ENCODE measurements around the gene PLEKHH3.

PLEKHH3 gene

DNA sequence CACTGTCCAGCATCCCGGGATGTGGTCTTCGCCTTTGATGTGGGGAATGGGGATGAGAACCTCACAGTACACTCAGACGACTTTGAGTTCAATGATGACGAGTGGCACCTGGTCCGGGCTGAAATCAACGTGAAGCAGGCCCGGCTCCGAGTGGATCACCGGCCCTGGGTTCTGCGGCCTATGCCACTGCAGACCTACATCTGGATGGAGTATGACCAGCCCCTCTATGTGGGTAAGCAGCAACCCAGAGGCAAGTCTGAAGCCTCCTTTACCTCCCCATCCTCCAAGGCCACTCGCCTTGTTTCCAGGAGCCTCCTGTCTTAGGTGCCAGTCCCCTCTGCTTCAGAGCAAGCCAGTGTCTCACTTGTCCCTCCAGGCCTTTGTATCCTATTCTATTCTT lies 15.7 kb upstream of the PLEKHH3 start:
- Histone ChIP-seq H3K14ac (ENCODE audit: low read length in 2 of 2) (no peak overlapping the region), H3K4ac (ENCODE audit: low read depth in 1 of 2, low read length in 2 of 2) (no peak overlapping the region), H2BK5ac (ENCODE audit: low read depth, low read length, poor library complexity, severe bottlenecking) (no peak overlapping the region), H2AK5ac (ENCODE audit: low read length, severe bottlenecking) (no peak overlapping the region), H3K27me3 (ENCODE audit: control insufficient read depth in 1 of 2, insufficient read depth in 1 of 2, low read length in 2 of 2) (no peaks in the 10 kb centered on the region), H2BK120ac (ENCODE audit: low read depth, low read length) (no peak overlapping the region), H3K4me1 (ENCODE audit: control insufficient read depth, insufficient read depth, low read depth, low read length) (no peaks in the 10 kb centered on the region), H2AFZ (ENCODE audit: low read depth, low read length) (no peak overlapping the region), H3K23ac (ENCODE audit: low read length in 2 of 2) (no peak overlapping the region), H3K9me3 (ENCODE audit: control insufficient read depth, low read length) (no peaks in the 10 kb centered on the region), H4K8ac (ENCODE audit: low read length) (peak overlapping the region; percentile 14), H3K27ac (ENCODE audit: low read length, poor library complexity, severe bottlenecking) (no peak overlapping the region), H3K36me3 (ENCODE audit: control insufficient read depth in 1 of 2, insufficient read depth in 2 of 2, low read depth in 1 of 2, low read length in 2 of 2) (peaks cover 69 to 91% of the 10 kb centered on the region in 2 experiments), H3K4me2 (ENCODE audit: low read length, poor library complexity, severe bottlenecking) (no peak overlapping the region), H3K9ac (ENCODE audit: low read length) (no peak overlapping the region), H3K79me1 (replicated peaks; ENCODE audit: low read length, poor library complexity, severe bottlenecking) (peaks cover 4% of the 10 kb centered on the region), H3K18ac (ENCODE audit: low read depth in 1 of 2, low read length in 2 of 2) (no peak overlapping the region), H2BK12ac (ENCODE audit: low read length in 2 of 2) (no peak overlapping the region), H2BK15ac (ENCODE audit: low read depth, poor library complexity, severe bottlenecking) (no peak overlapping the region), H3K4me3 (ENCODE audit: insufficient read depth in 1 of 2, low read depth in 1 of 2, low read length in 2 of 2) (no peak overlapping the region), H4K91ac (ENCODE audit: low read length) (no peak overlapping the region)
- WGBS, result 97% methylated on average over 11 of the region's 11 CpGs
- no peak for DNase-seq

DNA sequence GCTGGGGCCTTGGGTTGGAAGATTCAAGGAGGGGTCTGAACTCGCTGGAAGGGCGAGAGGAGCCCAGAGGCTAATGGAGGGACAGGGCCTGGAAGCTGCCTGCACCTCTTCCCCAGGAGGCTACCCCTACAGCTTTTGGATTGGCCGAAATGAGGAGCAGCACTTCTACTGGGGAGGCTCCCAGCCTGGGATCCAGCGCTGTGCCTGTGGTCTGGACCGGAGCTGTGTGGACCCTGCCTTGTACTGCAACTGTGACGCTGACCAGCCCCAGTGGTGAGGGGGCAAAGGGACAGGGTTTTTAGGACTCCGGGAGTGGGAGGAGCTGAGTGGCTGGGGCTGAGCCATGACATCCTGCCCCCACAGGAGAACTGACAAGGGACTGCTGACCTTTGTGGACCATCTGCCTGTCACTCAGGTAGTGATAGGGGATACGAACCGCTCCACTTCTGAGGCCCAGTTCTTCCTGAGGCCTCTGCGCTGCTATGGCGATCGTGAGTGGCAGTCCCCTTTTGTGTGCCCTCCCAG lies 14.3 kb upstream of the PLEKHH3 start:
- Histone ChIP-seq H4K8ac (ENCODE audit: low read length) (no peak overlapping the region), H2AFZ (ENCODE audit: low read depth, low read length) (no peak overlapping the region), H3K27ac (ENCODE audit: low read length, poor library complexity, severe bottlenecking) (no peak overlapping the region), H3K9me3 (ENCODE audit: control insufficient read depth, low read length) (no peaks in the 10 kb centered on the region), H2BK12ac (ENCODE audit: low read length in 2 of 2) (no peak overlapping the region), H3K23ac (ENCODE audit: low read length in 2 of 2) (no peak overlapping the region), H4K91ac (ENCODE audit: low read length) (peak overlapping the region; percentile 41), H3K9ac (ENCODE audit: low read length) (no peak overlapping the region), H3K4me2 (ENCODE audit: low read length, poor library complexity, severe bottlenecking) (no peak overlapping the region), H2AK5ac (ENCODE audit: low read length, severe bottlenecking) (no peak overlapping the region), H3K36me3 (ENCODE audit: control insufficient read depth in 1 of 2, insufficient read depth in 2 of 2, low read depth in 1 of 2, low read length in 2 of 2) (peaks cover 70 to 93% of the 10 kb centered on the region in 2 experiments), H3K4ac (ENCODE audit: low read depth in 1 of 2, low read length in 2 of 2) (no peak overlapping the region), H2BK15ac (ENCODE audit: low read depth, poor library complexity, severe bottlenecking) (no peak overlapping the region), H3K4me1 (ENCODE audit: control insufficient read depth, insufficient read depth, low read depth, low read length) (no peaks in the 10 kb centered on the region), H3K4me3 (ENCODE audit: insufficient read depth in 1 of 2, low read depth in 1 of 2, low read length in 2 of 2) (no peak overlapping the region), H3K79me1 (replicated peaks; ENCODE audit: low read length, poor library complexity, severe bottlenecking) (peaks cover 6% of the 10 kb centered on the region), H2BK5ac (ENCODE audit: low read depth, low read length, poor library complexity, severe bottlenecking) (no peak overlapping the region), H3K14ac (ENCODE audit: low read length in 2 of 2) (no peak overlapping the region), H3K18ac (ENCODE audit: low read depth in 1 of 2, low read length in 2 of 2) (no peak overlapping the region), H3K27me3 (ENCODE audit: control insufficient read depth in 1 of 2, insufficient read depth in 1 of 2, low read length in 2 of 2) (no peaks in the 10 kb centered on the region), H2BK120ac (ENCODE audit: low read depth, low read length) (no peak overlapping the region)
- 93% methylated on average over 12 of the region's 12 CpGs for WGBS
- DNase-seq, result no peak

DNA sequence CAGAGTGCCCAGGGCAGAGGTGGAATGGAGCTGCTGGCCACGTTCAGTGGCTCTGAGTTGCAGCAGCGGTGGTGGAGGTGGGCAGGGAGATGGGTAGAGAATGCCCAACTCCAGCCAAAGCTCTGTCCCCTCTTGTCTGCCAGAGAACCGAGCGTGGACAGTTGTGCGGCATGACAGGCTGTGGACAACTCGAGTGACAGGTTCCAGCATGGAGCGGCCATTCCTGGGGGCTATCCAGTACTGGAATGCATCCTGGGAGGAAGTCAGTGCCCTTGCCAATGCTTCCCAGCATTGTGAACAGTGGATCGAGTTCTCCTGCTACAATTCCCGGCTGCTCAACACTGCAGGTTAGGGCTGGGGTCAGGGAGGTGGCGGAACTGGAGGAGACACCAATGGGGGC lies 13.8 kb upstream of the PLEKHH3 start:
- no peak overlapping the region for H3K9ac ChIP-seq (ENCODE audit: low read length)
- no peak overlapping the region for H2AFZ ChIP-seq (ENCODE audit: low read depth, low read length)
- no peak overlapping the region for H4K91ac ChIP-seq (ENCODE audit: low read length)
- no peak overlapping the region for H2BK15ac ChIP-seq (ENCODE audit: low read depth, poor library complexity, severe bottlenecking)
- peaks cover 69 to 93% of the 10 kb centered on the region in 2 experiments for H3K36me3 ChIP-seq (ENCODE audit: control insufficient read depth in 1 of 2, insufficient read depth in 2 of 2, low read depth in 1 of 2, low read length in 2 of 2)
- no peak overlapping the region for H3K4me2 ChIP-seq (ENCODE audit: low read length, poor library complexity, severe bottlenecking)
- no peak overlapping the region for H3K4me3 ChIP-seq (ENCODE audit: insufficient read depth in 1 of 2, low read depth in 1 of 2, low read length in 2 of 2)
- H4K8ac ChIP-seq (ENCODE audit: low read length), result no peak overlapping the region
- H3K9me3 ChIP-seq (ENCODE audit: control insufficient read depth, low read length), result no peaks in the 10 kb centered on the region
- no peak overlapping the region for H3K23ac ChIP-seq (ENCODE audit: low read length in 2 of 2)
- H3K27ac ChIP-seq (ENCODE audit: low read length, poor library complexity, severe bottlenecking), result no peak overlapping the region
- no peak overlapping the region for H2BK12ac ChIP-seq (ENCODE audit: low read length in 2 of 2)
- H2BK120ac ChIP-seq (ENCODE audit: low read depth, low read length), result no peak overlapping the region
- no peak overlapping the region for H3K18ac ChIP-seq (ENCODE audit: low read depth in 1 of 2, low read length in 2 of 2)
- H3K79me1 ChIP-seq (replicated peaks; ENCODE audit: low read length, poor library complexity, severe bottlenecking), result peaks cover 6% of the 10 kb centered on the region
- no peaks in the 10 kb centered on the region for H3K4me1 ChIP-seq (ENCODE audit: control insufficient read depth, insufficient read depth, low read depth, low read length)
- 92% methylated on average over 10 of the region's 10 CpGs for WGBS
- no peak overlapping the region for H2BK5ac ChIP-seq (ENCODE audit: low read depth, low read length, poor library complexity, severe bottlenecking)
- no peak for DNase-seq
- no peaks in the 10 kb centered on the region for H3K27me3 ChIP-seq (ENCODE audit: control insufficient read depth in 1 of 2, insufficient read depth in 1 of 2, low read length in 2 of 2)
- H2AK5ac ChIP-seq (ENCODE audit: low read length, severe bottlenecking), result no peak overlapping the region
- no peak overlapping the region for H3K4ac ChIP-seq (ENCODE audit: low read depth in 1 of 2, low read length in 2 of 2)
- H3K14ac ChIP-seq (ENCODE audit: low read length in 2 of 2), result no peak overlapping the region

DNA sequence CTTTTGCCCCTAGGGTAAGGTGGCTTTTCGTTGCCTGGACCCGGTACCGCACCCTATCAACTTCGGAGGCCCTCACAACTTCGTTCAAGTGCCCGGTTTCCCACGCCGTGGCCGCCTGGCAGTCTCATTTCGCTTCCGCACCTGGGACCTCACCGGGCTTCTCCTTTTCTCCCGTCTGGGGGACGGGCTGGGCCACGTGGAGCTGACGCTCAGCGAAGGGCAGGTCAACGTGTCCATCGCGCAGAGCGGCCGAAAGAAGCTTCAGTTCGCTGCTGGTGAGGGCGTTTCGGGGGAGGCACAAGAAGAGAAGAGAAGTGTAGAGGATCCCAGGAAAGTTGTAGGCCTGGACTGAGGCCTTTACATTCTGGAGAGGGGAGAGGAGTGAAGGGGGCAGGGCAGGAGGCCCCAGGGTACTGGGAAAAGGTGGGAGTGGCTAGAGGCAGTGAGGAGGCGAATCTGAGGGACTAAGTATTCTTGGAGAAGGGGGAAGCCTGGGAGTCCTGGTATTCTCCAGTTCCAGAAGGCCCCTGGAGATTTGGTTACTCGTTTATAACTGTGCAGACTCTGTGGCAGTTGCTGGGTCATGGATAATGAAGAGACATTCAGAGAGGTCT lies 11.0 kb upstream of the PLEKHH3 start:
- Histone ChIP-seq H3K27me3 (ENCODE audit: control insufficient read depth in 1 of 2, insufficient read depth in 1 of 2, low read length in 2 of 2) (no peaks in the 10 kb centered on the region), H4K91ac (ENCODE audit: low read length) (no peak overlapping the region), H3K9ac (ENCODE audit: low read length) (no peak overlapping the region), H3K4me1 (ENCODE audit: control insufficient read depth, insufficient read depth, low read depth, low read length) (peaks cover 9% of the 10 kb centered on the region), H3K9me3 (ENCODE audit: control insufficient read depth, low read length) (no peaks in the 10 kb centered on the region), H2BK12ac (ENCODE audit: low read length in 2 of 2) (no peak overlapping the region), H2AFZ (ENCODE audit: low read depth, low read length) (no peak overlapping the region), H2BK5ac (ENCODE audit: low read depth, low read length, poor library complexity, severe bottlenecking) (no peak overlapping the region), H2BK120ac (ENCODE audit: low read depth, low read length) (no peak overlapping the region), H2AK5ac (ENCODE audit: low read length, severe bottlenecking) (no peak overlapping the region), H3K23ac (ENCODE audit: low read length in 2 of 2) (no peak overlapping the region), H3K79me1 (replicated peaks; ENCODE audit: low read length, poor library complexity, severe bottlenecking) (peaks cover 5% of the 10 kb centered on the region), H3K36me3 (ENCODE audit: control insufficient read depth in 1 of 2, insufficient read depth in 2 of 2, low read depth in 1 of 2, low read length in 2 of 2) (peaks cover 64 to 78% of the 10 kb centered on the region in 2 experiments), H3K27ac (ENCODE audit: low read length, poor library complexity, severe bottlenecking) (no peak overlapping the region), H3K18ac (ENCODE audit: low read depth in 1 of 2, low read length in 2 of 2) (no peak overlapping the region), H3K14ac (ENCODE audit: low read length in 2 of 2) (no peak overlapping the region), H4K8ac (ENCODE audit: low read length) (no peak overlapping the region), H3K4me3 (ENCODE audit: insufficient read depth in 1 of 2, low read depth in 1 of 2, low read length in 2 of 2) (no peak overlapping the region), H2BK15ac (ENCODE audit: low read depth, poor library complexity, severe bottlenecking) (no peak overlapping the region), H3K4me2 (ENCODE audit: low read length, poor library complexity, severe bottlenecking) (no peak overlapping the region), H3K4ac (ENCODE audit: low read depth in 1 of 2, low read length in 2 of 2) (no peak overlapping the region)
- whole genome bisulfite sequencing, result 89% methylated on average over 27 of the region's 27 CpGs
- no peak for DNase-seq
